Activated T-helper 2 cell treated with anti-CD3 and anti-CD28 coated beads, Interferon-gamma antibody, Interleukin-2, Interleukin-4, amounts not matched to agents 10 μg/mL and 5 μg/mL and 100 μg/mL, durations not matched to agents 14 hours and 24 hours and 36 hours (primary cell): ENCODE measurements around the gene FAM3B. TPM values are rescaled to one million over a fixed set of nuclear protein-coding genes. Genes with fewer than 3 reads are reported as not detected.
"Not testable (repeated sequence)": the region's sequence is repeated elsewhere in the genome, so short reads cannot be mapped to it uniquely, and the experiment has no call there.

Source experiments
- DNase-seq: peaks from one replicate; pipeline ENCODE4 v3.0.0; 2021; ENCODE audit warnings: low spot score
- H3K27ac Mint-ChIP-seq: one replicate; pipeline ENCODE4 v1.8.0; 2021; ENCODE audit warnings: mixed read lengths
- H3K27me3 Mint-ChIP-seq: one replicate; pipeline ENCODE4 v1.8.0; 2021; ENCODE audit warnings: low read depth, mixed read lengths
- H3K36me3 Mint-ChIP-seq: one replicate; pipeline ENCODE4 v1.8.0; 2021; ENCODE audit warnings: low read depth, mixed read lengths
- H3K4me1 Mint-ChIP-seq: one replicate; pipeline ENCODE4 v1.8.0; 2021; ENCODE audit warnings: low read depth, mixed read lengths
- H3K4me3 Mint-ChIP-seq: one replicate; pipeline ENCODE4 v1.8.0; 2021; ENCODE audit warnings: low read depth, mild to moderate bottlenecking, moderate library complexity, mixed read lengths
- H3K9me3 Mint-ChIP-seq: one replicate; pipeline ENCODE4 v1.8.0; 2021; ENCODE audit warnings: mixed read lengths
- intact Hi-C: fragments of 100-400 bp; cut with micrococcal nuclease; formaldehyde crosslinking; loops from one replicate; pipeline ENCODE4 v1.15.1; 2023
- total RNA-seq: library from RNA; stranded (reverse); gene quantifications from 2 replicates; pipeline ENCODE4 v1.2.3, GENCODE V29; 2022

The FAM3B gene
- total RNA-seq, 1 donor from 2014 or later = not detected

GRCh38 chr21:41345934-41346685 is 29.5 kb downstream of the FAM3B start:
- H3K36me3 Mint-ChIP-seq = no peaks in the 10 kb centered on the region
- peaks cover 24% of the 10 kb centered on the region for H3K27me3 Mint-ChIP-seq
- no peak for DNase-seq
- no peak overlapping the region for H3K4me3 Mint-ChIP-seq
- H3K4me1 Mint-ChIP-seq = no peaks in the 10 kb centered on the region
- intact Hi-C loops = no loop called here
- H3K27ac Mint-ChIP-seq = no peak overlapping the region
- H3K9me3 Mint-ChIP-seq = peaks cover 4% of the 10 kb centered on the region

DNA sequence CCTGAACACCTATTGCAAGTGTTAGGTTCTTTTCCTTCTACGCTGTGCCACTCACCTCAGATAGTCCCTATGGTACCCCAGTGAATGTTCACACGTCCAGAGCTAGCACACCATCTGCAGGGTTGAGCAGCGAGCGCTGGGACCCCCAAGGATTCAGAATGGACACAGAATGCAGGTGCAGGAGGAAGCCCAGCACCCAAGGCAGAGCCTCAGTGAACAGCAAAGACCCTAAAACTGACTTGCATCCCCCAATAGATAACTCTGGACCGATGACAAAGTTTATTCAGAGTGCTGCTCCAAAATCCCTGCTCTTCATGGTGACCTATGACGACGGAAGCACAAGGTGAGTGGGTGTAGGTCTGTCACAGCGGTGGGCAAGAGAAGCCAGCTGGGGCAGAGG is 30.2 kb downstream of the FAM3B start:
- H3K27me3 Mint-ChIP-seq = peaks cover 19% of the 10 kb centered on the region
- peaks cover 4% of the 10 kb centered on the region for H3K9me3 Mint-ChIP-seq
- no peaks in the 10 kb centered on the region for H3K36me3 Mint-ChIP-seq
- no peak overlapping the region for H3K27ac Mint-ChIP-seq
- intact Hi-C loops = no loop called here
- H3K4me1 Mint-ChIP-seq = no peaks in the 10 kb centered on the region
- no peak for DNase-seq
- H3K4me3 Mint-ChIP-seq = no peak overlapping the region

DNA sequence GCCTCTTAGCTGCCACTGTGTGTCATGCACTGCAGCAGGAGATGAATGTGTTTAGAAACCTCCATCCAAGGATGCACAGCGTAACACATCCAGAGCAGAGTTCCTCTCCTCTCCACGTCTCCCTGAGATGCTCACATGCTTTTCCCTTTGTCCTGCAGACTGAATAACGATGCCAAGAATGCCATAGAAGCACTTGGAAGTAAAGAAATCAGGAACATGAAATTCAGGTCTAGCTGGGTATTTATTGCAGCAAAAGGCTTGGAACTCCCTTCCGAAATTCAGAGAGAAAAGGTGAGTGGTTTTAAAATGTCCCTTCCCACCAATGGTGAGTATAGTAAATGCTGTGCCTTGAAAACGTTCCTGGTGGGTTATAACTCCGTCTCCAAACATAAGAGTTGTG is 31.8 kb downstream of the FAM3B start:
- Mint-ChIP-seq H3K27me3 (peaks cover 15% of the 10 kb centered on the region), H3K27ac (no peak overlapping the region), H3K9me3 (no peaks in the 10 kb centered on the region), H3K4me3 (no peak overlapping the region), H3K4me1 (no peaks in the 10 kb centered on the region), H3K36me3 (no peaks in the 10 kb centered on the region)
- intact Hi-C loops = no loop called here
- DNase-seq = no peak

GRCh38 chr21:41349126-41349525 is 32.5 kb downstream of the FAM3B start:
- Mint-ChIP-seq H3K4me1 (no peaks in the 10 kb centered on the region), H3K4me3 (no peak overlapping the region)

GRCh38 chr21:41349619-41350390 is 33.2 kb downstream of the FAM3B start:
- Mint-ChIP-seq H3K4me1 (no peaks in the 10 kb centered on the region), H3K27me3 (peaks cover 24% of the 10 kb centered on the region), H3K36me3 (no peaks in the 10 kb centered on the region)

More at GRCh38 chr21:41349126-41349525, 32.5 kb downstream of the FAM3B start:
- no peak for DNase-seq
- Mint-ChIP-seq H3K27me3 (peaks cover 19% of the 10 kb centered on the region), H3K36me3 (no peaks in the 10 kb centered on the region), H3K9me3 (no peaks in the 10 kb centered on the region), H3K27ac (no peak overlapping the region)
- intact Hi-C loops = no loop called here

DNA sequence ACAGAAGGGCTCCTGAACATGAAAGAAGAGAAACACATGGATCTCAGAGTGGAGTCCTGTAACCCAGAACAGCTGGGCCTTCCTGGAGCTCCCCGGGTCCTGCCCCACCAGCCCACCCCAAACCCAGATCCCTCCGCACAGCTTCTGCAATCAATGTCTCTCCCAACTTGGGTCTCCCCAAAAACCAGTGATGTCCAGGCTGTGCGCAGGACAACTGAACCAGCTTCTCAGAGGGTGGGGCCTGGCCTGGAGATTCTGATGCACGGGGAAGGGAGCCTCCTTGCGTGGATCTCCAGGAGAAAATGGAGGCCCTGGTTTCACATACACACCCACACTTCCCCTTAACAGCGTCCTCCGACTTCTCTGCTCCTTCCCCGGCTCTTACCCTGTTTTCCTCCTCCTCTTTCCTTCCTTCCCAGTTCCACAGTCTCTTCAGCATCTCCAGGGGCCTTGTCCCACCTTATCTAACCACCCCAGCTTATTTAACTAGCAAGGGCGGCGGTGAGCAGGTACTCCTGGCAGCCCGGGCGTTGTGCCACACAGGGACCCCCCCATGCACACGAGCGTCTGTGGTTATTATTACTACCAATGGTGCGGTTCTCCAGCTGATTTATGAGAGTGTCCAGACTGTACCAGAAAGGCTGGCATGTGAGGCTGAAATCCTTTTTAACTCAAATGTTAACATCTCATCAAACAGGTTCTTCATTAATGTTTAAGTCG is 34.0 kb downstream of the FAM3B start:
- Mint-ChIP-seq H3K36me3 (no peaks in the 10 kb centered on the region), H3K27me3 (peaks cover 28% of the 10 kb centered on the region), H3K4me3 (no peak overlapping the region), H3K9me3 (no peaks in the 10 kb centered on the region), H3K27ac (no peak overlapping the region), H3K4me1 (no peaks in the 10 kb centered on the region)
- intact Hi-C loops = no loop called here
- no peak for DNase-seq

More at GRCh38 chr21:41349619-41350390, 33.2 kb downstream of the FAM3B start:
- intact Hi-C loops = no loop called here
- H3K27ac Mint-ChIP-seq = no peak overlapping the region
- no peaks in the 10 kb centered on the region for H3K9me3 Mint-ChIP-seq
- no peak for DNase-seq
- no peak overlapping the region for H3K4me3 Mint-ChIP-seq

GRCh38 chr21:41357546-41357945 is 40.9 kb downstream of the FAM3B start:
- Mint-ChIP-seq H3K9me3 (no peaks in the 10 kb centered on the region), H3K27ac (no peak overlapping the region), H3K4me1 (peaks cover 25% of the 10 kb centered on the region), H3K27me3 (peaks cover 34% of the 10 kb centered on the region), H3K4me3 (no peak overlapping the region), H3K36me3 (no peaks in the 10 kb centered on the region)
- DNase-seq = no peak
- intact Hi-C loops = no loop called here

DNA sequence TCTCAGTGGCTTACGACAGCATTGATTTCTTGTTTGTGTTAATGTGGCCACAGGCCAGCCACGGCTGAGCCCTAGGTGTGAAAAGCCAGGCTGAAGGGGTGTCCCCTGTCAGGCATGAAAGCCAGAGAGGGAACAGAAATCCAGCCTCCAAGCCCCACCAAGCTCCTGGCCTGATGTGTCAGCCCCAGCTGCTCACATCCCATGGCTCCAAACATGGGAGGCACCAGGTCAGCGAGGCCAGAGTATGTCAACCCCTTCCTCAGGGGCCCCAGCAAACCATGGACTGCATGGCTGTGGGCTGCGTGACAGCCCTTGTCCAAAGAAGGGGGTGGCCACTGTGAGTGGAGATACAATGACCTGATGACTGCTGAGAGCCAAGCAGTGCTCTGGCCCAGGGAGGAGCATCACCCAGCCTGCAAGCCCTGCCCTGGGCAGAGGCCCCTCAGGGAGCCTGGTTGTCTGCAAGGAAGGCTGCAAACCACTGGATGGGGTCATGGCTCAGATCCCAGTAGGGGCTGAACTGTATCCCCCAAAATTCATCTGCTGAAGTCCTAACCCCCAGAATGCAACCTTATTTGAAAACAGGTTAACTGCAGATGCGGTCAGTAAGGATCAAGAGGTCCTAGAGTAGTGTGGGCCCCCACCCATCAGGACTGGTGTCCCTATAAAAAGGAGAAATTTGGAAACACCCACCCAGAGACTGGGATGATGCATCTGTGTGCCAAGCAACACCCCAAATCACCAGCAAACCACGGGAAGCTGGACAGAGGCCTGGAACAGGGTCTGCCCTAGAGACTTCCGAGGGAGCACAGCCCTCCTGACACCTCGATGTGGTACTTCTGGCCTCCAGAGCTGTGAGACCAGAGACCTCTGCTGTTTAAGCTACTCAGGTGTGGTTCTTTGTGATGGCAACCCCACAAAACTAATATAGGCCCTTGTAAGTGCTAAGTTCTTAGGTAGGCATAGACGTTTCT is 41.9 kb downstream of the FAM3B start:
- Mint-ChIP-seq H3K27ac (no peak overlapping the region), H3K36me3 (no peaks in the 10 kb centered on the region), H3K27me3 (peaks cover 28% of the 10 kb centered on the region), H3K4me3 (no peak overlapping the region), H3K4me1 (peaks cover 32% of the 10 kb centered on the region), H3K9me3 (no peaks in the 10 kb centered on the region)
- peak; percentile 7 for DNase-seq
- intact Hi-C loops = no loop called here

GRCh38 chr21:41359286-41359685 is 42.7 kb downstream of the FAM3B start:
- H3K4me1 Mint-ChIP-seq = peaks cover 37% of the 10 kb centered on the region
- peak; percentile 7 for DNase-seq
- H3K36me3 Mint-ChIP-seq = no peaks in the 10 kb centered on the region
- peaks cover 21% of the 10 kb centered on the region for H3K27me3 Mint-ChIP-seq
- H3K9me3 Mint-ChIP-seq = no peaks in the 10 kb centered on the region
- no peak overlapping the region for H3K27ac Mint-ChIP-seq
- intact Hi-C loops = no loop called here
- H3K4me3 Mint-ChIP-seq = no peak overlapping the region

DNA sequence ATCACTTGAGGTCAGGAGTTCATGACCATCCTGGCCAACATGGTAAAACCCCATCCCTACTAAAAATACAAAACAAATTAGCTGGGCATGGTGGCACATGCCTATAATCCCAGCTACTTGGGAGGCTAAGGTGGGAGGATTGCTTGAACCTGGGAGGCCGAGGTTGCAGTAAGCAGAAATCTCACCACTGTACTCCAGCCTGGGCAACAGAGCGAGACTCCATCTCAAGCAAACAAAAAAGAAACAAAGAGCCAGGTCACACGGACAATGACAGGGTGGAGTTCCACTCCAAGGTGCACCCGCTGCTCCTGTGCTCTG is 43.1 kb downstream of the FAM3B start:
- not testable (repeated sequence) for H3K27ac Mint-ChIP-seq, H3K4me3 Mint-ChIP-seq, DNase-seq, H3K9me3 Mint-ChIP-seq, H3K36me3 Mint-ChIP-seq
- peaks cover 37% of the 10 kb centered on the region for H3K4me1 Mint-ChIP-seq
- intact Hi-C loops = loop anchor here (5.0 kb wide), 1 partner anchor 643 kb away; no protein-coding TSS in a partner anchor
- H3K27me3 Mint-ChIP-seq = peaks cover 17% of the 10 kb centered on the region

DNA sequence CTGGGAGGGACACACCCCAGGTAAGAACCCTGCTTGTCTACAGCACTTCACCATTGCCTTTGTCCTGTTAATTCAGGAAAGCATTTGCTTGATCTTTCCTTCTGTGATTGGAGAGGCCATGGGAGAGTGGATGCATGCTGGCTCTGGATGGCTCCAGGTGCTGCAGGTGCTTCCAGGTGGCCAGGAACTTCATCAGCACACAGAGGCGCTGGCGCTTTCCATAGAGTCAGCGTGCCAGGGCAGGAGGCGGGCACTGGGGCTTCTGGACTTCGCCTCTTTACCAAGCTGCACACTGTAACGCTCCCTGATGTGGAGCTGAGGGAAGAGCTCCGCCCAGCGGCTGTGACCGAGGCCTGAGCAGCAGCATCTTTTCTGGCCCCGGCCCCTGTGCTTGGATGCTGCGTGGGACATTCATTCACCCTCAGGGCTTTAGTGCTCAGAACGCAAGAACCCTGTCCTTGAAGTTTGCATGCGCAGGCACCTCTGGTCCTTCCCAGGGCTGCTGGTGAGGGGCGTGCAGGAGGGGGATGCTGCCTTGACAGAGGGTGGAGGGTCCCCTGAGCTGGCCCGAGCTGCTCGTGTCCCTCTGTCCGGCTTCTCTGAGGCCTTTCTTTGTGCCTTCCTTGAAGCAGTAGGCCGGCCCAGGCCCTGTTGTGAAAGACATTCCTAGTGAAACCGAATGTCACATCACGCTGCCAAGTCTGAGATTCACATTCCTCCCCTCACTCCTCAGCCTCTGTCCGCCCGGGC is 43.6 kb downstream of the FAM3B start:
- H3K27ac Mint-ChIP-seq = no peak overlapping the region
- H3K9me3 Mint-ChIP-seq = no peaks in the 10 kb centered on the region
- no peak for DNase-seq
- peaks cover 13% of the 10 kb centered on the region for H3K27me3 Mint-ChIP-seq
- intact Hi-C loops = loop anchor here (5.0 kb wide), 1 partner anchor 642 kb away; no protein-coding TSS in a partner anchor
- no peak overlapping the region for H3K4me3 Mint-ChIP-seq
- H3K36me3 Mint-ChIP-seq = no peaks in the 10 kb centered on the region
- H3K4me1 Mint-ChIP-seq = peaks cover 37% of the 10 kb centered on the region
